Activated CD8-positive, alpha-beta T cell treated with anti-CD3 and anti-CD28 coated beads for 36 hours (primary cell): Measurements from ENCODE around the gene ARCN1. TPM values are rescaled to one million over a fixed set of nuclear protein-coding genes. Genes with fewer than 3 reads are reported as not detected.
"Not testable (repeated sequence)": the region's sequence is repeated elsewhere in the genome, so short reads cannot be mapped to it uniquely, and the experiment has no call there.

Source experiments
- ATAC-seq: fragments of 200-7000 bp; cut with Tn5 transposase; one replicate; pipeline ENCODE4 v1.10.0; 2021; ENCODE audit warnings: mild to moderate bottlenecking, moderate library complexity
- CTCF ChIA-PET: fragments of 350-600 bp; sonication (Branson Sonifier 250); formaldehyde crosslinking; loops from one replicate; lab custom pipeline; 2021; ENCODE audit warnings: antibody characterized with exemption; lab: Charles Lee
- POLR2A ChIA-PET: fragments of 350-600 bp; sonication (Branson Sonifier 250); formaldehyde crosslinking; loops from one replicate; lab custom pipeline; 2021; ENCODE audit warnings: antibody characterized with exemption; lab: Charles Lee
- DNase-seq: peaks from one replicate; pipeline ENCODE4 v3.0.0-alpha.2; 2020
- H3K27ac Mint-ChIP-seq: one replicate; pipeline ENCODE4 v1.8.0; 2021; ENCODE audit warnings: mild to moderate bottlenecking, mixed read lengths
- H3K27me3 Mint-ChIP-seq: one replicate; pipeline ENCODE4 v1.8.0; 2021; ENCODE audit warnings: mixed read lengths
- H3K36me3 Mint-ChIP-seq: one replicate; pipeline ENCODE4 v1.8.0; 2021; ENCODE audit warnings: low read depth, mixed read lengths
- H3K4me1 Mint-ChIP-seq: one replicate; pipeline ENCODE4 v1.8.0; 2021; ENCODE audit warnings: low read depth, mixed read lengths
- H3K4me3 Mint-ChIP-seq: one replicate; pipeline ENCODE4 v1.8.0; 2021; ENCODE audit warnings: mild to moderate bottlenecking, moderate library complexity, mixed read lengths
- H3K9me3 Mint-ChIP-seq: one replicate; pipeline ENCODE4 v1.8.0; 2021; ENCODE audit warnings: mixed read lengths
- CTCF ChIP-seq: fragments of 200-600 bp; IDR thresholded peaks from one replicate; pipeline ENCODE4 v1.8.0; 2022; ENCODE audit warnings: antibody characterized with exemption, mild to moderate bottlenecking
- intact Hi-C: fragments of 100-400 bp; cut with micrococcal nuclease; formaldehyde crosslinking; loops from one replicate; pipeline ENCODE4 v1.10.0; 2022
- total RNA-seq, 2 experiments: library from RNA; stranded (reverse); gene quantifications; one replicate each; pipeline ENCODE4 v1.2.3, GENCODE V29; 2021

ARCN1 gene
- total RNA-seq, 2 experiments from 2014 or later = 134 to 135 TPM

GRCh38 chr11:118592616-118593367 is 20.6 kb downstream of the ARCN1 start:
- no peaks in the 10 kb centered on the region for H3K27me3 Mint-ChIP-seq
- H3K4me1 Mint-ChIP-seq = peaks cover 18% of the 10 kb centered on the region
- intact Hi-C loops = no loop called here
- ChIA-PET POLR2A (interaction anchor here (0.7 to 2.0 kb wide), 5 partner anchors 12 to 137 kb away, joined by 3 to 5 read pairs (median 4); partner anchors contain the start of gene ARCN1), CTCF (interaction anchor here (1.1 to 4.7 kb wide), 6 partner anchors 16 to 394 kb away, joined by 3 to 177 read pairs (median 6); partner anchors contain the start of gene PHLDB1)
- no peaks in the 10 kb centered on the region for H3K9me3 Mint-ChIP-seq
- no peak for TF ChIP-seq CTCF
- DNase-seq (no peak), ATAC-seq (no peak)
- H3K27ac Mint-ChIP-seq = no peak overlapping the region
- no peak overlapping the region for H3K4me3 Mint-ChIP-seq
- H3K36me3 Mint-ChIP-seq = peaks cover 51% of the 10 kb centered on the region

GRCh38 chr11:118594984-118595383 is 22.8 kb downstream of the ARCN1 start:
- POLR2A ChIA-PET = interaction anchor here (0.7 to 1.4 kb wide), 3 partner anchors 10 to 13 kb away, joined by 3 to 5 read pairs (median 4); partner anchors contain the start of gene PHLDB1
- peak; percentile 64 for TF ChIP-seq CTCF
- ATAC-seq (peak; percentile 79), DNase-seq (peak; percentile 17)
- H3K4me3 Mint-ChIP-seq, intact Hi-C loops, H3K9me3 Mint-ChIP-seq, H3K27me3 Mint-ChIP-seq: not testable (repeated sequence)
- peaks cover 18% of the 10 kb centered on the region for H3K4me1 Mint-ChIP-seq
- CTCF ChIA-PET = interaction anchor here (0.6 to 4.7 kb wide), 28 partner anchors 11 to 450 kb away, joined by 3 to 177 read pairs (median 4); partner anchors contain the start of genes ARCN1 and PHLDB1
- H3K36me3 Mint-ChIP-seq = peaks cover 52% of the 10 kb centered on the region
- H3K27ac Mint-ChIP-seq = peak overlapping the region; percentile 49

- H3K4me1 Mint-ChIP-seq = peaks cover 18% of the 10 kb centered on the region
- intact Hi-C loops = no loop called here
- no peaks in the 10 kb centered on the region for H3K27me3 Mint-ChIP-seq
- TF ChIP-seq CTCF = no peak
- ATAC-seq = no peak
- ChIA-PET POLR2A (interaction anchor here (1.2 to 1.5 kb wide), 2 partner anchors 11 to 12 kb away, joined by 4 to 5 read pairs; partner anchors contain the start of gene PHLDB1), CTCF (interaction anchor here (1.7 to 5.6 kb wide), 3 partner anchors 12 to 93 kb away, joined by 5 to 177 read pairs (median 45); partner anchors contain the start of gene PHLDB1)
- H3K9me3 Mint-ChIP-seq = no peaks in the 10 kb centered on the region
- H3K4me3 Mint-ChIP-seq = no peak overlapping the region
- no peak for DNase-seq
- peak overlapping the region; percentile 16 for H3K27ac Mint-ChIP-seq
- H3K36me3 Mint-ChIP-seq = peaks cover 45% of the 10 kb centered on the region
Observed at GRCh38 chr11:118596224-118597146, 24.3 kb downstream of the ARCN1 start.

GRCh38 chr11:118597556-118597955 is 25.3 kb downstream of the ARCN1 start:
- Mint-ChIP-seq H3K27ac (peak overlapping the region; percentile 43), H3K4me3 (no peak overlapping the region), H3K36me3 (peaks cover 53% of the 10 kb centered on the region), H3K9me3 (no peaks in the 10 kb centered on the region), H3K27me3 (no peaks in the 10 kb centered on the region), H3K4me1 (peaks cover 18% of the 10 kb centered on the region)
- ATAC-seq (no peak), DNase-seq (no peak)
- no peak for TF ChIP-seq CTCF
- intact Hi-C loops = no loop called here
- CTCF ChIA-PET = interaction anchor here (1.7 to 5.6 kb wide), 2 partner anchors 14 to 92 kb away, joined by 5 to 45 read pairs; no protein-coding TSS in a partner anchor
- POLR2A ChIA-PET = interaction anchor here (1.0 to 1.5 kb wide), 2 partner anchors 10 to 15 kb away, joined by 5 read pairs; partner anchors contain the start of gene PHLDB1
